Activated effector memory CD4-positive, alpha-beta T cell treated with Interleukin-2 at 50 U/mL for 16 hours (primary cell): ENCODE results near the gene BCAN.

ENCODE experiments used
- DNase-seq: peaks from one replicate; pipeline ENCODE4 v3.0.0-alpha.2; 2020

BCAN gene

GRCh38 chr1:156662800-156663055, 20.8 kb downstream of the BCAN start:
- no peak for DNase-seq

GRCh38 chr1:156663178-156663577, 21.3 kb downstream of the BCAN start:
- DNase-seq = no peak

- DNase-seq = no peak
Observed at GRCh38 chr1:156664046-156664766, 22.3 kb downstream of the BCAN start.

GRCh38 chr1:156664767-156665411, 23.0 kb downstream of the BCAN start:
- no peak for DNase-seq

GRCh38 chr1:156665539-156665938, 23.6 kb downstream of the BCAN start:
- no peak for DNase-seq

DNA sequence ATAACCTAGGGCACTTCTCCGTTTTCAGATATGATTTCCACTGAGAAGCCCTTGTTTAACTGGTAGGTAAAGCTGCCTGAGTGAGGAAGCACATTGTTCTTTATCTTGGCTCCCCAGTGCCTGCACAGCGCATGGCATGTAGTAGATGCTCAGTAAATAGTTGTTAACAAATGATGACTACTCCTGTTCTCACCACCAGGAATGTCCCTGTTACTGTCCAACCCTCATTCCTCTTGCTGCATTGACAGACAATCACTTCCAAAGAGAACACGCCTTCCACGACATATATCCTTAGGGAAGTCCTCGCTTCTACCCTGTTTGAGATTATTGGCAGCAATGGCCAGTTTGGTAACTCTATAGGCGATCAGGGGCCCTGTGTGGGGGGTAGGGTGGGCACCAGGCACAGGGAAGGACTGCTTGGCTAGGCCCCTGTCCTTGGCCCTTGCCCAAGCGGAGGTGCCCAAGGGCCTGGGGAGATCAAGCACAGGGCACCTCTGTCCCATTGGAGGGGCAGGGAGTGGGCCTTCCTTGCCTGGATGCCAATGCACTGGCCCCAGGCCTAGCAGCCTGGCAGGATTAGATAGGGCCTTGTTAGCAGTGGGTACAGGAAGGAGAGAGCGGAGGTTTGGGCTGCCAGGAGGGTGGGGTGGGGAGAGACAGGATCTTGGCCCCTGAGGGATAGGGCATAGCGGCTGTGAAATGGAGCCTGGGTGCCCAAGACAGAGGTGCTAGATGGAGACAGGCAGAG, 25.1 kb downstream of the BCAN start:
- DNase-seq = no peak

DNA sequence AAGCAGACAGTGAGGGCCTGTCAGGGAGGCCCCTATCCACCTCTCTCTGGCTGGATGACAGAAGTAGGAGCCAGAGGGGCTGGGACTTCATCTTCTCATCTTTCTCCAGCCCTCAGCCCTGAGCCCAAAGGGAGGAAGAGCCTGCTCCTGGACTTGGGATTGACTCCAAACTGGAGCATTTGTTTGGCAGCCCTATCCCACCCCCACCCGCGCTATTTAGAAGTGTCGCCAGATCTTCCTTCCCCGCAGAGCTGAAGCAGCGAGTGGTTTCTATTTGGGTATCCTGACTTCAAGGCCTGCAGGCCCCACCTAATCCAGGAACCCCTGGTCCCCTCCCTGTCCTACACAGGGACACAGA, 25.7 kb downstream of the BCAN start:
- DNase-seq = no peak

GRCh38 chr1:156667968-156668709, 26.2 kb downstream of the BCAN start:
- no peak for DNase-seq

DNA sequence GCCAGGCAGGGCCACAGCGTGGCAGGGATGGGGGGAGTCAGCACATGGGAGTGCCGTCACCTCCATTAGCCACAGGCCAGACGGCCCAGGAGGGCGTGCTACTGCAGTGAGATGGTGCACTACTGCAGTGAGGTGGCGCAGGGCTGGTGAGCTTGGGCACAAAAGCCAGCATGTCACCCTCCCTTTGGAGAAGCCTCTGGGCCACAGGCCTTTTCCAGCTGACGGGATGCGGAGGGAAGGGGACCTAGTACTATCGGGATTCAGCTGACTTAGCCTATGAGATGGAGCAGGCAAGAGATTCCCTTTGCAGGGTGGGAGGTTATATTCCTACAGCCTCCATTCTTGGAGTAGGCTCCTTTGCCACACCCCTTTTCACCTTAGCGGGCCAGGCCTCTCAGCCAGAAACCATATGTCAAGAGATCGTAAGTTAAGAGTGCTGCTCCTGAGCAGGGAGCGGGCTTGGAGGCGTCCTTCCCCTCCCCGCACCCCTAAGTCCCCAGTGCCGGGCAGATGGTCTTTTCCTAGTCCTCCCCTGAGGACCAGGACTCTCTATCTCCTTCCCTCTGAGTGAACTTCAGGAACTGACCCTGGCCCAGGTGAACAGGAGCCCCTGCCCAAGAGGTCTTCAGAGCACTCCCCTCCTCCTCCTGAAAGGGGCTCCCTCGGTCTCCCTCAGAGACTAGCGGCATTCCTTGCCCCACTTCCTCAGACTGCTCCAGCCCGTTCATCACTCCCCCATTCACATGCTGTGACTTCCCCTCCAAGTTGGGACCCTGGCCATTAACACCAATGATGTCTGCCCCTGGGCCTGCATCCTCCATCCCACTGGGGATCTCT, 27.1 kb downstream of the BCAN start:
- DNase-seq = no peak

DNA sequence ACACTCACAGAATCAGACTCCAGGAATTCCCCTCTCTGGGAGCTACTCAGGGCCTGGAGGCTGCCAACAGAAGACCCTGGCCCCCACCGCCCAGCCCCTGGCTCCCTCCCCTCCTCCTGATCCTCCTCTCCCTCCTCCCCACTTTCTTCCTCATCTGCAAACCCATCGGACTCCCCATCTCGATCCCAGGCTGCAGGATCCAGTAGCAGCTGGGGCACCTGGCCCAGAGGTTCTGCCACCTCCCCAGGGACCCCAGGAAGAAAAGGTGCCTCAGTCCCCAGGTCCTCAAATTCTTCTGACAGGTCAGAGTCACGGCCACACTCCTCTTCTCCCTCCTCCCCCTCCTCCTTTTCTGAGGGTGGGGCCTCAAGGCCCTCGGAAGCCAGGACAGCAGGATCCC, 27.9 kb downstream of the BCAN start:
- DNase-seq = no peak

DNA sequence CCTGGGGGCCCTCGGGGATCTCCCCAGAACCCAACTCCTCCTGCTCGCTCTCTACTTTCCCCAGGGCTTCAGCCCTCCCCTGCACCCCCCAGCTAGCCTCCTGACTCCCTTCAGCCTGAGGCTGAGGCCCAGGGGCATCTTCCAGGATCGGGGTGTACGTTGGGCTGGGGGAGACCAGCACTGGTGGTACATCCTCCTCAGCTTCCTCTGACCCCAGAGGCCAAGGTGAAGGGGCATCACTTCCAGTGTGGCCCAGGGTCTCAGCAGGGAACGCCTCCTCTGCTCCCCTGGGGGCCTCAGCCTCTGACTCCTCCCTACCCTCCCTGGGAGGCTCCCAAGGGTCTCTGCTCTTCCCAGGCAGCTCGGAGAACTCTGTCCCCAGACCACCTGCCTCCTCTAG, 28.4 kb downstream of the BCAN start:
- no peak for DNase-seq

DNA sequence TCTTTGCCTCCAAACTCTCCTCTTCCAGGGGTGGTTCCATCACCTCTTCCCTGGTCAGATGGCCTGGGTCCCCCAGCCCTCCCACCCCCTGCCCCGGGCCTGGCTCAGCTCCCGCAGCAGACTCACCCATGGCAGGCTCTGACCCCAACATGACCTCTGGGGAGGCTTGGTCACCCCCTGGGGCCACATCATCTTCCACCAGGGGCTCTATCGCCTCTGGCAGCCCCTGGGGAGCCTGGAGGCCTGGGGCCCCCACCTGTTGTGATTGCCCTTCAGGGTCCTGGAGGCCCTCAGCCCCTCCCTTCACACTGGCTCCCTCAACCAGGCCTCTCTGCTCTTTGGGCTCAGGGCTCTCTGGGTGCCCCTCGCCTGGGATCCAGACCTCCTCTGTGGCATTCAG, 28.9 kb downstream of the BCAN start:
- no peak for DNase-seq

GRCh38 chr1:156671804-156672203, 29.9 kb downstream of the BCAN start:
- DNase-seq = no peak

- no peak for DNase-seq
Observed at GRCh38 chr1:156673387-156674121, 31.6 kb downstream of the BCAN start.

- no peak for DNase-seq
Observed at GRCh38 chr1:156675210-156676113, 33.5 kb downstream of the BCAN start.

DNA sequence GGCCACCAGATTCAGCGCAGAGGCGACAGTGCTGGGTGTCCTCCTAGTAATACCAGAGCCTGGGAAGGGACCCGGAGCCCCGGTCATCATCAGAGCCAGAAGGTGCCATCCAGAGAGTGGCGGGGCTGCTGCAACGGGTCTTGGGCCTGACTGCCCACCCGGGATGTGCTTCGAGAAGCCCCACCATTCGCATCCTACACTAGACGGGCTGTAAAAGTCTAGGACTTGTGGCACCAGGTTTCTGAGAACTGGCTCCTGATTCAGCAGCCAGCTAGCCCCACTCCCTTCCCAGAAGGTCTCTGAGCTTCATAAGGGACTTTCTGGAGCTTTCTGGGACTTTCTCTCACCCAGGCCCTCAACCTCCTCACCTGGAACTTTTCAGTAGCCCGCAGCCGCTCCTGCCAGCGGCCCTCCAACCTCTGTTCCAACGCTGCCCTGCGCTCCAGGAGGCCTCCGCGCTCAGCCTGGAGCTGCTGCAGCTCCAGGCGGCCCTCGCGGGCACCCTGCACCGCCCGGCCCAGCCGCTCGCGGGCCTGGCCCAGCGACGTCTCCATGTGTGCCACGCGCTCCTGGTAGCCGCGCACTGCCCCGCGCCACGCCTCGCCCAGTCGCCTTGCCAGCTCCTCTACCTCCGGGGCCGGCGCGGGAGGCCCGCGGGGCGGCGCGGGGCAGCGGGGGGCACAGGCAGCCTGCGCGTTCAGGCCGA, 34.4 kb downstream of the BCAN start:
- DNase-seq = no peak

GRCh38 chr1:156676820-156677615, 35.1 kb downstream of the BCAN start, which contains the start of gene NES:
NES (minus strand) TSS chr1:156677407; CDS start chr1:156677264, 143 bp downstream.
- no peak for DNase-seq

DNA sequence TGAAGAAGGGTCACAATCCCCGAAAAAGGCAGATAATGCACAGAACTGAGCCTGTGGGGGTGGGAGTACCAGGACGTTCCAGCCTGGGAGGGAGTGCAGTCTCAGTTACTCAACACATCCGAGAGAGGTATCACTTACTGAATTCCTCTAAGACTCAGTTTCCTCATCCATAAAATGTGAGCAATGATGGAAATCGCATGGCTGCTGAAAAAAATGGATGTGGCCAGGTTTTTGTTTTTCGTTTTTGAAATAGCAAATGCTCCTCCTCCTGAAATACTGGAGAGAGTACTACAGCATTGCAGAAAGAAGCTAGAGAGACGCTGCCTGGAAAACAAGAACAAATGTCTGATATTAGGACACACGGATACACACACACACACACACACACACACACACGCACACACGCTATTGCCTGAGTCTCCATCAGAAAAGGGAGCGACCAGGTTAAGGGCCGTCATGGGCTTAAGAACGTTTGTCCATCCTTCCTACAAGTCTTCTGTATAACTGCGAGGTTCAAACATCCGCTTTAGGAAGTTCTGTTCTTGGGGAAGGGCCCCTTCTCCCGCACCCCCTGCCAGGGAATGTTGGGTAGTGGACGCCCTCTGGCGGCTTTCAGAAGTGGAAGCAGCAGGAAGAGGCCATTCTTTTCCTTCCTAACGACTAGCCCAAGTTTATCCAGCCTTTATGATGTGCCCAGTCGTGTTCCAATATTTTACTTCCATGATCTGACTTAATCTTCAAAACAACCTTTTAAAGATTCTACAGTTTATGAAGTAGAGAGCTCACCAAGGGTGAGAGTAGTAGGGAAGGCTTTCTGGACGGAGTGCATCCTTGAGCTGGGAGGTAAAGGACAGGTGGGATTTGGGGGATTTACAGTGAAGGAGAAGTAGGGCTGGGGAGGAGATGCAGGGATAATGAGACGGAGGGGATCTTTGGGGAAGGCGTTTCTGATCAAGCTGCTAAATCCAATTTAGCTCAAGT, 36.0 kb downstream of the BCAN start:
- DNase-seq = no peak
